ENCODE measurements around the gene NFATC2IP.

DNA sequence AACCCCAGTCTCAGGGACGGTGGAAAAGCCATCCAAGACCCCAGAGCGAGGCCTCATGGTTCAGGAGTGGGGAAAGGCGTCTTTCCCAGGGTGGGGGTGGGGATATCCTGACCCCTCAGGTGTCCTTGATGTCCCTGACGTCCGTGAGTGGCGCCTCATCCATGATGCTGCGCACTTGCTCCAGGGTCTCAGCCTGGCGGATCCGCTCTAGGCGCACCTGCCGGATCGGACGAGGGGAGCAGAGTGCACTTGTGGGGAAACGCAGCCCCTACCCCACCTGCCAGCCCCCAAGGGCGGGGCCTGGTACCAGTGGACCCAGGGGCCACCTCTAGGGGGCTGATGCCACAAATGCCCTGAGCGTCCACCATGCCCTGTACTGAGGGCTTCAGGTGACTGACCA is 45.9 kb upstream of the NFATC2IP start:
- TF ChIP-seq, protein P1, sequence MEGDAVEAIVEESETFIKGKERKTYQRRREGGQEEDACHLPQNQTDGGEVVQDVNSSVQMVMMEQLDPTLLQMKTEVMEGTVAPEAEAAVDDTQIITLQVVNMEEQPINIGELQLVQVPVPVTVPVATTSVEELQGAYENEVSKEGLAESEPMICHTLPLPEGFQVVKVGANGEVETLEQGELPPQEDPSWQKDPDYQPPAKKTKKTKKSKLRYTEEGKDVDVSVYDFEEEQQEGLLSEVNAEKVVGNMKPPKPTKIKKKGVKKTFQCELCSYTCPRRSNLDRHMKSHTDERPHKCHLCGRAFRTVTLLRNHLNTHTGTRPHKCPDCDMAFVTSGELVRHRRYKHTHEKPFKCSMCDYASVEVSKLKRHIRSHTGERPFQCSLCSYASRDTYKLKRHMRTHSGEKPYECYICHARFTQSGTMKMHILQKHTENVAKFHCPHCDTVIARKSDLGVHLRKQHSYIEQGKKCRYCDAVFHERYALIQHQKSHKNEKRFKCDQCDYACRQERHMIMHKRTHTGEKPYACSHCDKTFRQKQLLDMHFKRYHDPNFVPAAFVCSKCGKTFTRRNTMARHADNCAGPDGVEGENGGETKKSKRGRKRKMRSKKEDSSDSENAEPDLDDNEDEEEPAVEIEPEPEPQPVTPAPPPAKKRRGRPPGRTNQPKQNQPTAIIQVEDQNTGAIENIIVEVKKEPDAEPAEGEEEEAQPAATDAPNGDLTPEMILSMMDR (IDR thresholded peaks at IDR 0.05): no peak
- TF ChIP-seq POLR2A (IDR thresholded peaks at IDR 0.05): no peak

Measured in uterus (tissue), 2 donors.